Measurements from ENCODE around the gene MAJIN. TPM values are rescaled to one million over a fixed set of nuclear protein-coding genes. Genes with fewer than 3 reads are reported as not detected.

Gene MAJIN, protein sequence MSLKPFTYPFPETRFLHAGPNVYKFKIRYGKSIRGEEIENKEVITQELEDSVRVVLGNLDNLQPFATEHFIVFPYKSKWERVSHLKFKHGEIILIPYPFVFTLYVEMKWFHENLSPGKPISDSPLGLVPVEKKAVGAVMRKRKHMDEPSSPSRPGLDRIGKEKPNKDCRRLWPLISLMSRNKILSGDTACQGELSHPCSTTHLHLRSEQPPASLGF
- not detected in 2 replicates for total RNA-seq

DNA sequence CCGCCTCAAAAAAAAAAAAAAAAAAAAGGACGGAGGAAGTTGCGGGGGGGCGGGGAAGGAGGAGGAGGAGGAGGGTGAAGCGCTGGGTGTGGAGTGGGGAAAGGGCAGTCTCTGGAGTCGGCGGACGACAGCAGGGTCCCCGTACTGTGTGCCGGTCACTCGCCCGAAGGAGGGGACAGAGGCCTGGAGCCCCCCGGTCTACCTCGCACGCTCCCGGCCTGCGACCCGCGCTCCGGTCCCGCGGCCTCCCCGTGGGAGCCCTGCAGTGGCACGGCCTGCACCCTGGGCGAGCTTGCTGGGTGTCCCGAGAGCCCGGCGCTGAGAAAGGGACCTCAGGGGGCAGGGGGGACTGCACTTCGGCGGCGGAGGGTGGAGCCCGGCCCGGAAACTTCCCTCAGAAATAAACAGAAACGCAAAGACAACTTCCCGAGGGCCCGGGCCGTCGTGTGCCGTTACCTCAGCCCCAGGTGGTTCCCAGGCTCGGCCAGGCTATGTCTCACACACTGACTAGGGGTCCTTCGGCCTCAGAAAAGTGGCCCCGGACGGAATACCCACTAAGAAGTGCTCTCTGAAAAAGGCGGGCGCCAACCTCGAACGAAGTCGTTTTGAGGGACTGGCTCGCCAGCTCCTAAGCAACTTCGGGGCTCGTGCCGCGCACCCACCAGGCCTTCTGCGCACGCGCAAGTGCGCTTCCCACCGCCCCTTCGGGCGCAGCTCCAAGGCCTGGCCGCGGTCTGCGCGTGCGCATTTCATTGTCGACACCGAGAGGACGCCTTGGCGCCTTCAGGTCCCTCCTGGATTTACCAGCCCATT is at the start of gene MAJIN:
Gene MAJIN, minus strand, starts transcription at position 688 of the 813 bp plus-strand sequence. CDS start 12,703 bp downstream, outside the sequence.

DNA sequence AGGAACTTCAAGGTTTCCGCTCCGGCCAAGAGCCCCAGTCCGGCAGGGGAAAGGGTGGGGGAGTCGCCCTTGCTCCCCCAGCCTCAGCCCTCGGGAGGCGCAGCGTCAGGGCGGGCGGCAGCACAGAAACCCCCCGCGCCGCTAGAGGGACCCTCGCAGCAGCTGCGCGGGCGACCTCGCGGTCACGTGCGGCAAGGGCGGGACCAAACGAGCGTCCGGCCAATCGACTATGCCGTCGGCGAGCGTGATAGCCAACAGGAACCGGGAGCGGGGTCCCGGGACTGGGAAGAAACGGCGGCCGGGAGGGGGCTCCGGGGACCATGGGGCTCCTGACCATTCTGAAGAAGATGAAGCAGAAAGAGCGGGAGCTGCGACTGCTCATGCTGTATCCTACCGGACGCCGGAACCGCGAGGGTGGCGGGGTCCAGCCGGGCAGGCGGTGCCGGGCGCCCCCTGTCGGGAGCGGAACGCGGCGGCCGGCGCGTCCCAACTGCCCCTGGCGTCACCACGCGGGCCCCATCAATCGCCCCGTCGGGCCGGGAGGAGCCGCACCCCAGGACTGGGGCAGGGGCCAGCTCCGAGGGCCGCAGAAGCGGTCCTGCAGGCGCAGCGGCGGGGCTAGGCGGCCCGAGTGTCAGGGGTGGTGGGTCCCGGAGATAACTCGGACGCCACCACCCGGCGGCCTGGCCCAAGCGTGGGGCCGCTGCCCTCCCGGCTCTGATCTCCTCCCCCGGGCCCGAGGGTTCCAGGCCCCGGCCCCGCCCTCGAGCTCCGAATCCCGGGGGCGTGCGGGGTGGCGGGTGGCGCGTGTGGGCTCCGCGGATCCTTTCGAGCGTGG is 42.2 kb upstream of the MAJIN start, which contains the start of gene ARL2:
Gene ARL2, plus strand, starts transcription at position 273 of the 838 bp plus-strand sequence. Its CDS starts 48 bp downstream, at position 321.

DNA sequence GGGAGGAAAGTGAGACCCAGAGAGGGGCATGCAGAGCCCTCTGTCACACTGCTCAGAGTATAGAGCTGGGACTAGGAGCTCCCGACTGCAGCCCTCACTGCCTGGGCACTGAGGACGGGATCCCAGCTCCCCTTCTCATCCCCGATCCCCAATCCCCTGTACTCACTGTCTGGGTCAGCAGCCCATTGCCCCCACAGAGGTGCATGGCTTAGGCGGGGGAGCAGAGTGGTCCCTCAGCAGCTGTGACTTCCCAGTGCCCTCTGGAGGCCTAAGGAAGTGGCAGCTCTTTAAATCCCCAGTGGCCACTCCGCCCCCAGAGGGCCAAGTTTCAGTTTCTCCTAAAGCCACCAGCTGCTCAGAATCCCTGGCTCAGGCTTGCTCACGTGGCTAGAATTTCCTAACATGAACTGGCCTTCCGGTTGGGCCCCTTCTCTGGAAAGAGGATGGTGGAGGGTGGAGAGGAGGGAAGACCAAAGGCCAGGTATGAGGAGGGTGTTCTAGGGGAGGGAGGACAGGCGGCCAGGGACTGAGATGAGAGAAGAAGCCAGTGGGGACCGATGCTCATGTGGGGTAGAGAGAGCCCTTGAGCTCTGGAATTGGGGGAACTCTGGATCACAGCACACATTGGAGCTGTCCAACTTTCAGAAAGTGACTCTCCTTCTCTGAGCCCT is 24.9 kb upstream of the MAJIN start, which contains the start of gene BATF2:
Gene BATF2, minus strand, starts transcription at position 262 of the 671 bp plus-strand sequence. Its CDS starts 57 bp downstream, at position 205.

GRCh38 chr11:64935359-64936081 is 36.4 kb downstream of the MAJIN start, which contains the start of gene GPHA2:
Gene GPHA2, minus strand, starts transcription at chr11:64935893. Its CDS starts 433 bp downstream, at chr11:64935460.

GRCh38 chr11:64923944-64924909 is 47.7 kb downstream of the MAJIN start, which contains the start of gene PPP2R5B:
Gene PPP2R5B, plus strand, starts transcription at chr11:64924689. Its CDS starts 1,046 bp downstream, at chr11:64925735.

DNA sequence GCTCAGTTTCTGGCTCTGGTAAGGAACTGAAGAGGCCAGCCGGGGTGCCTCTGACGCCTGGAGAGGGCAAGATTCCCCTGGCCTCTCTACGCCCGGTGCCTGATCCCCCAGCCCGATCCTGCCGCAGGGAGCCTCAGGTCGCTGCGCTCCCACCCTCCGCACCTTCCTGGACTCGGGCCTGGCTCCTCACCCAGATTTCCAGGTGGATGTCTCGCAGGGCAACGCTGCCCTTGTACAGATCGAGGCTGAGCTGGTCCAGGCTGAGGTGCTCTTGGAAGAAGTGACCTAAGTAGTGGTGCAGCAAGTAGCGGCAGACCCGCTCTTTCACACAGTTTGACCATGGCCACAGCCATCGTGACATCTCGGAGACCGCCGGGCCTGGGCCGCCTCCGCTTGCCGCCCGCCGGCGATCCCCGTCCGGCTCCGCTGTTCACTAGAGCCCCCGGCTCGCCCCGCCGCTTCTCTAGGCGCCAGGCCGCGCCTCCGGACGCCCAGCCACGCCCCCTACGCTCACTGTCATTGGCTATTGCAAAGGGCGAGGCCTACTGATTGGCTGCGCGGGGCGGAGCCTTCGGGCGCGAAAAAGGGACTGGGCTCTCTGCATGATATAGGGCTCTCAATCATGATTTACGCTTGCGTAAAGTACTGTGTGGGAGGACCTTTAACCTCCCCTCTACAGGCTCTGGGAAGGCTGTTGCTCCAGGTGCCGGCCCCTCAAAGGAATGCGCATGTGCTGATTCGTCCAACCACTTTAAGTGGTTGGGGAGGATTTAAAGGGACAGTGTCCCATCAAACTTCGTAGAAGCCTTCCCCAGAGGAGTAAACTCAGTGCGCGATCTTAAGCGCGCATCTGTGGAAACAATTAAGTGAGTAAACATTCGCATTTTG is 54.9 kb downstream of the MAJIN start, which contains the start of gene ATG2A:
Gene ATG2A, minus strand, starts transcription at position 435 of the 888 bp plus-strand sequence. Its CDS starts 74 bp downstream, at position 361.

Small RNAs within 50 kb of the gene (small RNA-seq; reads per million reads assigned to genes)
- 0.13 reads per million for gene MIR6749 (ENCODE audit: low replicate concordance)
- gene MIR6750 (ENCODE audit: low replicate concordance): not detected
- gene MIR6879 (ENCODE audit: low replicate concordance): not detected

Other genes with a start within 250 kb of the MAJIN start
- 0.44 and 8.4 TPM in 2 replicates for gene NRXN2, start 248.9 kb downstream of the MAJIN start, total RNA-seq
- gene RASGRP2, start 228.0 kb downstream of the MAJIN start, total RNA-seq: 1.0 and 1.5 TPM in 2 replicates
- 0.29 and 0.88 TPM in 2 replicates for gene PYGM, start 212.1 kb downstream of the MAJIN start, total RNA-seq
- 170 and 171 TPM in 2 replicates for gene SF1, start 193.6 kb downstream of the MAJIN start, total RNA-seq
- gene MAP4K2, start 168.9 kb downstream of the MAJIN start, total RNA-seq: 12.3 and 28.3 TPM in 2 replicates
- gene MEN1, start 161.6 kb downstream of the MAJIN start, total RNA-seq: 20.4 and 25.5 TPM in 2 replicates
- gene CDC42BPG, start 127.5 kb downstream of the MAJIN start, total RNA-seq: 0.14 and 0.22 TPM in 2 replicates
- 120 and 163 TPM in 2 replicates for gene EHD1, start 93.5 kb downstream of the MAJIN start, total RNA-seq
- 23.9 and 28.2 TPM in 2 replicates for gene ATG2A, start 54.9 kb downstream of the MAJIN start, total RNA-seq
- 11.6 and 19.0 TPM in 2 replicates for gene PPP2R5B, start 47.4 kb downstream of the MAJIN start, total RNA-seq
- not detected in 2 replicates for gene GPHA2, start 36.2 kb downstream of the MAJIN start, total RNA-seq
- 1.8 and 2.6 TPM in 2 replicates for gene BATF2, start 24.9 kb upstream of the MAJIN start, total RNA-seq
- 61.0 and 80.1 TPM in 2 replicates for gene ARL2, start 42.1 kb upstream of the MAJIN start, total RNA-seq
- 13.8 and 18.3 TPM in 2 replicates for gene SNX15, start 55.3 kb upstream of the MAJIN start, total RNA-seq
- 6.3 and 19.3 TPM in 2 replicates for gene SAC3D1, start 69.1 kb upstream of the MAJIN start, total RNA-seq
- gene NAALADL1, start 86.4 kb upstream of the MAJIN start, total RNA-seq: 6.8 and 11.0 TPM in 2 replicates
- 1.1 and 32.4 TPM in 2 replicates for gene CDCA5, start 111.9 kb upstream of the MAJIN start, total RNA-seq
- gene ZFPL1, start 112.1 kb upstream of the MAJIN start, total RNA-seq: 46.5 and 68.5 TPM in 2 replicates
- 186 and 248 TPM in 2 replicates for gene VPS51, start 124.1 kb upstream of the MAJIN start, total RNA-seq
- gene TM7SF2, start 139.8 kb upstream of the MAJIN start, total RNA-seq: 13.3 and 65.0 TPM in 2 replicates
- gene ZNHIT2, start 145.6 kb upstream of the MAJIN start, total RNA-seq: 15.8 and 22.5 TPM in 2 replicates
- 107 and 347 TPM in 2 replicates for gene FAU, start 150.0 kb upstream of the MAJIN start, total RNA-seq
- 53.4 and 89.2 TPM in 2 replicates for gene MRPL49, start 150.2 kb upstream of the MAJIN start, total RNA-seq
- gene SYVN1, start 162.4 kb upstream of the MAJIN start, total RNA-seq: 31.1 and 197 TPM in 2 replicates
- not detected in 2 replicates for gene SPDYC, start 198.1 kb upstream of the MAJIN start, total RNA-seq
- gene CAPN1, start 209.8 kb upstream of the MAJIN start, total RNA-seq: 184 and 242 TPM in 2 replicates